Liver (tissue), 9 donors: ENCODE measurements around the gene NUP93. TPM values are rescaled to one million over a fixed set of nuclear protein-coding genes. Genes with fewer than 3 reads are reported as not detected.

Experiments
- DNase-seq: peaks from one replicate; pipeline ENCODE4 v3.0.0-alpha.2; 2017; ENCODE audit warnings: low spot score
- H3K27ac ChIP-seq, 2 donors: one replicate each; pipeline ENCODE4 v1.7.0; 2013; ENCODE audit warnings: inconsistent platforms in 2 of 2, low read length in 2 of 2, control low read depth in 1 of 2, low read depth in 1 of 2, mild to moderate bottlenecking in 1 of 2
- H3K27me3 ChIP-seq, 4 donors: one replicate each; pipeline versions ENCODE4 v1.6.1 to v1.7.0; 2013; ENCODE audit warnings: low read length in 3 of 4, inconsistent platforms in 1 of 4, mild to moderate bottlenecking in 1 of 4, moderate library complexity in 1 of 4; ENCODE audit not compliant: control insufficient read depth in 4 of 4, insufficient read depth in 4 of 4
- H3K36me3 ChIP-seq, 4 donors: one replicate each; pipeline versions ENCODE4 v1.6.1 to v1.7.0; 2013; ENCODE audit warnings: low read length in 3 of 4, mild to moderate bottlenecking in 3 of 4, low read depth in 1 of 4, moderate library complexity in 1 of 4; ENCODE audit not compliant: control insufficient read depth in 4 of 4, insufficient read depth in 3 of 4
- H3K4me1 ChIP-seq, 4 donors: one replicate each; pipeline versions ENCODE4 v1.6.1 to v1.7.0; 2013; ENCODE audit warnings: low read length in 3 of 4, mild to moderate bottlenecking in 3 of 4, moderate library complexity in 1 of 4; ENCODE audit not compliant: control insufficient read depth in 4 of 4, insufficient read depth in 4 of 4
- H3K4me3 ChIP-seq, 3 donors: one replicate each; pipeline versions ENCODE4 v1.6.1 to v1.7.0; 2013; ENCODE audit warnings: low read length in 3 of 3, control low read depth in 1 of 3, low read depth in 1 of 3, mild to moderate bottlenecking in 1 of 3
- H3K9ac ChIP-seq, 2 donors: one replicate each; pipeline ENCODE4 v1.7.0; 2013; ENCODE audit warnings: low read length in 2 of 2, mild to moderate bottlenecking in 2 of 2, moderate library complexity in 2 of 2, control low read depth in 1 of 2, low read depth in 1 of 2
- H3K9me3 ChIP-seq, 4 donors: one replicate each; pipeline versions ENCODE4 v1.6.1 to v1.7.0; 2013; ENCODE audit warnings: low read length in 3 of 4; ENCODE audit not compliant: control insufficient read depth in 4 of 4
- EGR1 ChIP-seq, 2 donors: IDR thresholded peaks; 2 replicates each; pipeline ENCODE4 v1.6.1; 2016 to 2018; ENCODE audit warnings: antibody characterized with exemption in 2 of 2, low read depth in 2 of 2
- FOXA1 ChIP-seq: IDR thresholded peaks from 2 replicates; pipeline ENCODE4 v1.6.1; 2016; ENCODE audit warnings: antibody characterized with exemption
- FOXA2 ChIP-seq: IDR thresholded peaks from 2 replicates; pipeline ENCODE4 v1.6.1; 2016; ENCODE audit warnings: antibody characterized with exemption
- GABPA ChIP-seq, 2 donors: IDR thresholded peaks in 1 of 2; conservative IDR thresholded peaks in 1 of 2; 2 replicates each; pipeline ENCODE4 v1.6.1; 2016; ENCODE audit warnings: antibody characterized with exemption in 2 of 2, mild to moderate bottlenecking in 1 of 2, moderate library complexity in 1 of 2
- HNF4A ChIP-seq, 2 donors: conservative IDR thresholded peaks; 2 replicates each; pipeline ENCODE4 v1.6.1; 2016; ENCODE audit warnings: antibody characterized with exemption in 2 of 2, mild to moderate bottlenecking in 2 of 2
- JUND ChIP-seq, 2 donors: IDR thresholded peaks; 2 replicates each; pipeline ENCODE4 v1.6.1; 2016; ENCODE audit warnings: antibody characterized with exemption in 2 of 2
- NR2F2 ChIP-seq: IDR thresholded peaks from 2 replicates; pipeline ENCODE4 v1.6.1; 2016; ENCODE audit warnings: antibody characterized with exemption
- RAD21 ChIP-seq, 2 donors: IDR thresholded peaks; 2 replicates each; pipeline ENCODE4 v1.6.1; 2016; ENCODE audit warnings: antibody characterized with exemption in 2 of 2, mild to moderate bottlenecking in 2 of 2
- RXRA ChIP-seq, 2 donors: IDR thresholded peaks; 2 replicates each; pipeline ENCODE4 v1.6.1; 2017 to 2018; ENCODE audit warnings: antibody characterized with exemption in 2 of 2, mild to moderate bottlenecking in 1 of 2
- SP1 ChIP-seq: IDR thresholded peaks from 2 replicates; pipeline ENCODE4 v1.6.1; 2018; ENCODE audit warnings: antibody characterized with exemption, mild to moderate bottlenecking
- YY1 ChIP-seq: IDR thresholded peaks from 2 replicates; pipeline ENCODE4 v1.6.1; 2016; ENCODE audit warnings: antibody characterized with exemption, mild to moderate bottlenecking
- WGBS: extraction: QIAGEN DNeasy Blood & Tissue Kit; methylation state at CpG from one replicate; pipeline ENCODE4 v1.1.7; 2013; 5-methylcytosine and 5-hydroxymethylcytosine counted together
- polyA plus RNA-seq, 2 donors: library from polyadenylated mRNA; stranded (reverse) in 1 of 2; unstranded in 1 of 2; fragments of 200-250 nt in 1 of 2; fragments of >200 nt in 1 of 2; fragmentation: Nextera tagmentation in 1 of 2; extraction: Ambion mirVana in 1 of 2; gene quantifications; one replicate each; pipeline versions ENCODE4 v1.2.1 to v1.2.3, GENCODE V29; 2013 to 2015
- total RNA-seq, 2 donors: library from RNA; depleted of rRNA; stranded (reverse); fragments of >200 nt; gene quantifications; one replicate each; pipeline ENCODE4 v1.2.3, GENCODE V29; 2014
- TF ChIP-seq, protein P1 (sequence below): fragments of 150-350 bp; IDR thresholded peaks from 2 replicates; pipeline ENCODE4 v1.5.1; 2017; ENCODE audit warnings: improper control_type of control experiment, low read depth, low read length; ENCODE audit not compliant: missing input control
- TF ChIP-seq, protein P2 (sequence below): IDR thresholded peaks from 2 replicates; pipeline ENCODE4 v1.6.1; 2016; ENCODE audit warnings: antibody characterized with exemption
- TF ChIP-seq, protein P3 (sequence below): IDR thresholded peaks from 2 replicates; pipeline ENCODE4 v1.6.1; 2016; ENCODE audit warnings: antibody characterized with exemption, mild to moderate bottlenecking
- TF ChIP-seq, protein P4 (sequence below): IDR thresholded peaks from 2 replicates; pipeline ENCODE4 v1.6.1; 2016; ENCODE audit warnings: antibody characterized with exemption
- TF ChIP-seq, protein P5 (sequence below): IDR thresholded peaks from 2 replicates; pipeline ENCODE4 v1.6.1; 2016; ENCODE audit warnings: antibody characterized with exemption
- donor health status: healthy.
- donor health status: healthy.
- donor health status: healthy.
- donor health status: healthy.
- donor health status: healthy.

Gene NUP93
- total and polyA plus RNA-seq, 4 donors, result 8.2 to 31.8 (median 9.8) TPM

DNA sequence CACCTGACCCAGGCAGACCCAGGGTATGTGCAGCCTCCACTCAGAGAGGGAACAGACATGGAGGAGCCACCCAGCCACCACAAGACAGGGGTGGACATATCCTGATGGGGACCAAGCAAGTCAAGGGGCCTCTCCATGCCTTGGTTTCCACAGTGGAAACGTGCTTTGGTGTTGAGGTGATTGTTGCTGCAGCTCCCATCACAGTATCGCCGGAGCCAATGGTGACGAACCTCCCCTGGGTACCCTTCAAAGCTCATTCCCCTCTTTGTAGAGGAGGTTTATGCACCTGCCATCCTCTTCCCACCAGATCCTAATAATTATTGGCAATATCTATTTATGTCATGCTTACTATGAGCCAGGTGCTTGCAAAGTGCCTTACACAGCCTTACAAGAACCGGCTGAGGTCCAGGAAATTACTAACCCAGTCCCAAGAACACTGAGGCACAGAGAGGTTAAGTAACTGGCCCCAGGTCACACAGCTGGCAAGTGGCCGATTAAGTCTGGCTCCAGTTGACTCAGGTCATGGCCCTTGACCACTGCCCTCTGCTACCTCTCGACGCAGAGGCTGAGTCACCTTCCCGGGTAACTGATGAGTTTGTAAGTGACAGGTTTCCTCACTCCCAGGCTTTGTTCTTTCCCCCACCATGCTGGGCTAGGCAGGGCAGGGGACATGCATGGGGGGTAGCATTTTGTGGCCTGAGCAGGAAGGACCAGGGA is 155.7 kb downstream of the NUP93 start:
- Histone ChIP-seq H3K4me3 (no peak overlapping the region), H3K27me3 (no peaks in the 10 kb centered on the region), H3K9ac (no peak overlapping the region), H3K4me1 (no peaks in the 10 kb centered on the region), H3K9me3 (no peaks in the 10 kb centered on the region), H3K27ac (no peak overlapping the region), H3K36me3 (no peaks in the 10 kb centered on the region)
- no peak for DNase-seq
- WGBS, result 68% methylated on average over 9 of the region's 9 CpGs
- no peak for TF ChIP-seq RAD21 (IDR thresholded peaks at IDR 0.05)
- no peak for TF ChIP-seq FOXA1
- TF ChIP-seq FOXA2, result no peak
- peak in 1 of 2 donors; percentile 15 for TF ChIP-seq JUND (IDR thresholded peaks at IDR 0.05)
- no peak for TF ChIP-seq SP1
- TF ChIP-seq, protein P1, sequence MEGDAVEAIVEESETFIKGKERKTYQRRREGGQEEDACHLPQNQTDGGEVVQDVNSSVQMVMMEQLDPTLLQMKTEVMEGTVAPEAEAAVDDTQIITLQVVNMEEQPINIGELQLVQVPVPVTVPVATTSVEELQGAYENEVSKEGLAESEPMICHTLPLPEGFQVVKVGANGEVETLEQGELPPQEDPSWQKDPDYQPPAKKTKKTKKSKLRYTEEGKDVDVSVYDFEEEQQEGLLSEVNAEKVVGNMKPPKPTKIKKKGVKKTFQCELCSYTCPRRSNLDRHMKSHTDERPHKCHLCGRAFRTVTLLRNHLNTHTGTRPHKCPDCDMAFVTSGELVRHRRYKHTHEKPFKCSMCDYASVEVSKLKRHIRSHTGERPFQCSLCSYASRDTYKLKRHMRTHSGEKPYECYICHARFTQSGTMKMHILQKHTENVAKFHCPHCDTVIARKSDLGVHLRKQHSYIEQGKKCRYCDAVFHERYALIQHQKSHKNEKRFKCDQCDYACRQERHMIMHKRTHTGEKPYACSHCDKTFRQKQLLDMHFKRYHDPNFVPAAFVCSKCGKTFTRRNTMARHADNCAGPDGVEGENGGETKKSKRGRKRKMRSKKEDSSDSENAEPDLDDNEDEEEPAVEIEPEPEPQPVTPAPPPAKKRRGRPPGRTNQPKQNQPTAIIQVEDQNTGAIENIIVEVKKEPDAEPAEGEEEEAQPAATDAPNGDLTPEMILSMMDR, result no peak
- peak in 1 of 2 donors; percentile 35 for TF ChIP-seq HNF4A (conservative IDR thresholded peaks at IDR 0.05)
- TF ChIP-seq GABPA (IDR thresholded peaks at IDR 0.05 in 1 of 2, conservative IDR thresholded peaks at IDR 0.05 in 1 of 2), result no peak
- TF ChIP-seq, protein P2, sequence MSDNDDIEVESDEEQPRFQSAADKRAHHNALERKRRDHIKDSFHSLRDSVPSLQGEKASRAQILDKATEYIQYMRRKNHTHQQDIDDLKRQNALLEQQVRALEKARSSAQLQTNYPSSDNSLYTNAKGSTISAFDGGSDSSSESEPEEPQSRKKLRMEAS, result no peak
- no peak for TF ChIP-seq RXRA (IDR thresholded peaks at IDR 0.05)
- TF ChIP-seq, protein P3, sequence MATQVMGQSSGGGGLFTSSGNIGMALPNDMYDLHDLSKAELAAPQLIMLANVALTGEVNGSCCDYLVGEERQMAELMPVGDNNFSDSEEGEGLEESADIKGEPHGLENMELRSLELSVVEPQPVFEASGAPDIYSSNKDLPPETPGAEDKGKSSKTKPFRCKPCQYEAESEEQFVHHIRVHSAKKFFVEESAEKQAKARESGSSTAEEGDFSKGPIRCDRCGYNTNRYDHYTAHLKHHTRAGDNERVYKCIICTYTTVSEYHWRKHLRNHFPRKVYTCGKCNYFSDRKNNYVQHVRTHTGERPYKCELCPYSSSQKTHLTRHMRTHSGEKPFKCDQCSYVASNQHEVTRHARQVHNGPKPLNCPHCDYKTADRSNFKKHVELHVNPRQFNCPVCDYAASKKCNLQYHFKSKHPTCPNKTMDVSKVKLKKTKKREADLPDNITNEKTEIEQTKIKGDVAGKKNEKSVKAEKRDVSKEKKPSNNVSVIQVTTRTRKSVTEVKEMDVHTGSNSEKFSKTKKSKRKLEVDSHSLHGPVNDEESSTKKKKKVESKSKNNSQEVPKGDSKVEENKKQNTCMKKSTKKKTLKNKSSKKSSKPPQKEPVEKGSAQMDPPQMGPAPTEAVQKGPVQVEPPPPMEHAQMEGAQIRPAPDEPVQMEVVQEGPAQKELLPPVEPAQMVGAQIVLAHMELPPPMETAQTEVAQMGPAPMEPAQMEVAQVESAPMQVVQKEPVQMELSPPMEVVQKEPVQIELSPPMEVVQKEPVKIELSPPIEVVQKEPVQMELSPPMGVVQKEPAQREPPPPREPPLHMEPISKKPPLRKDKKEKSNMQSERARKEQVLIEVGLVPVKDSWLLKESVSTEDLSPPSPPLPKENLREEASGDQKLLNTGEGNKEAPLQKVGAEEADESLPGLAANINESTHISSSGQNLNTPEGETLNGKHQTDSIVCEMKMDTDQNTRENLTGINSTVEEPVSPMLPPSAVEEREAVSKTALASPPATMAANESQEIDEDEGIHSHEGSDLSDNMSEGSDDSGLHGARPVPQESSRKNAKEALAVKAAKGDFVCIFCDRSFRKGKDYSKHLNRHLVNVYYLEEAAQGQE, result no peak

DNA sequence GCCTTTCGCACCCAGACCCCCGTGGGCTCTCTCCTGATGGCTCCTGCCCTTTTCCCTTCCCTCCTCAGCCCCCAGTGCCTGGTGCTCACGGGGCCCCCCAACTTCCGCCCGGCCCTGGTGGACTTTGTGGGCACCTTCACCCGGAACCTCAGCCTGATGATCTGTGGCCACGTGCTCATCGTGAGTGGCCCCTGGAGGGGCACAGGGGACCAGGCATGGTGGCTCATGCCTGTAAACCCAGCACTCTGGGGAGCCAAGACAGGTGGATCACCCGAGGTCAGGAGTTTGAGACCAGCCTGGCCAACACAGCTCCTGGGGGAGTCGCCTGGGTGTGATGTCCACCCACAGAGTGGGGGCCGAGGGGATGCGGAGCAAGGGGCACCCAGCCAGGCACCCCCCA is 156.4 kb downstream of the NUP93 start:
- Histone ChIP-seq H3K9ac (no peak overlapping the region), H3K27me3 (no peaks in the 10 kb centered on the region), H3K4me3 (no peak overlapping the region), H3K36me3 (no peaks in the 10 kb centered on the region), H3K4me1 (no peaks in the 10 kb centered on the region), H3K9me3 (no peaks in the 10 kb centered on the region), H3K27ac (no peak overlapping the region)
- WGBS, result 93% methylated on average over 12 of the region's 12 CpGs
- no peak for DNase-seq
- TF ChIP-seq YY1 (no peak), EGR1 (IDR thresholded peaks at IDR 0.05; ENCODE audit: low read depth in 2 of 2) (no peak), NR2F2 (no peak), FOXA2 (no peak), RAD21 (IDR thresholded peaks at IDR 0.05) (no peak), HNF4A (conservative IDR thresholded peaks at IDR 0.05) (no peak), JUND (IDR thresholded peaks at IDR 0.05) (no peak), RXRA (IDR thresholded peaks at IDR 0.05) (no peak), SP1 (no peak), FOXA1 (no peak)
- TF ChIP-seq, protein P1, result no peak
- TF ChIP-seq, protein P3, result no peak
- TF ChIP-seq, protein P4, sequence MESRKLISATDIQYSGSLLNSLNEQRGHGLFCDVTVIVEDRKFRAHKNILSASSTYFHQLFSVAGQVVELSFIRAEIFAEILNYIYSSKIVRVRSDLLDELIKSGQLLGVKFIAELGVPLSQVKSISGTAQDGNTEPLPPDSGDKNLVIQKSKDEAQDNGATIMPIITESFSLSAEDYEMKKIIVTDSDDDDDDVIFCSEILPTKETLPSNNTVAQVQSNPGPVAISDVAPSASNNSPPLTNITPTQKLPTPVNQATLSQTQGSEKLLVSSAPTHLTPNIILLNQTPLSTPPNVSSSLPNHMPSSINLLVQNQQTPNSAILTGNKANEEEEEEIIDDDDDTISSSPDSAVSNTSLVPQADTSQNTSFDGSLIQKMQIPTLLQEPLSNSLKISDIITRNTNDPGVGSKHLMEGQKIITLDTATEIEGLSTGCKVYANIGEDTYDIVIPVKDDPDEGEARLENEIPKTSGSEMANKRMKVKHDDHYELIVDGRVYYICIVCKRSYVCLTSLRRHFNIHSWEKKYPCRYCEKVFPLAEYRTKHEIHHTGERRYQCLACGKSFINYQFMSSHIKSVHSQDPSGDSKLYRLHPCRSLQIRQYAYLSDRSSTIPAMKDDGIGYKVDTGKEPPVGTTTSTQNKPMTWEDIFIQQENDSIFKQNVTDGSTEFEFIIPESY, result no peak
- TF ChIP-seq, protein P5, sequence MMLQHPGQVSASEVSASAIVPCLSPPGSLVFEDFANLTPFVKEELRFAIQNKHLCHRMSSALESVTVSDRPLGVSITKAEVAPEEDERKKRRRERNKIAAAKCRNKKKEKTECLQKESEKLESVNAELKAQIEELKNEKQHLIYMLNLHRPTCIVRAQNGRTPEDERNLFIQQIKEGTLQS, result no peak
